SK-N-SH treated with all-trans-retinoic acid at 6 μM for 48 hours (cell line): ENCODE data around the gene FAM124A.
"Not testable (repeated sequence)": the region's sequence is repeated elsewhere in the genome, so short reads cannot be mapped to it uniquely, and the experiment has no call there.

Source experiments
- ATAC-seq: fragments of 200-7000 bp; cut with Tn5 transposase; 3 replicates; pipeline ENCODE4 v1.9.1; 2020; ENCODE audit warnings: mild to moderate bottlenecking, moderate library complexity
- ARNTL ChIP-seq: fragments of 450-650 bp; formaldehyde crosslinking; IDR thresholded peaks from 2 replicates; pipeline ENCODE4 v1.5.0; 2020; ENCODE audit warnings: low read depth, mild to moderate bottlenecking, moderate library complexity, borderline replicate concordance
- CREB5 ChIP-seq: fragments of 250-450 bp; sonication (Bioruptor Pico); IDR thresholded peaks from 2 replicates; pipeline ENCODE4 v1.5.1; 2020; ENCODE audit warnings: low read depth, mild to moderate bottlenecking, moderate library complexity
- CSDC2 ChIP-seq: fragments of 250-450 bp; sonication (Bioruptor Pico); IDR thresholded peaks from 2 replicates; pipeline ENCODE4 v1.5.0; 2020; ENCODE audit warnings: mild to moderate bottlenecking, moderate library complexity
- CSRNP3 ChIP-seq: fragments of 250-450 bp; sonication (Bioruptor Pico); IDR thresholded peaks from 2 replicates; pipeline ENCODE4 v1.5.1; 2021; ENCODE audit warnings: mild to moderate bottlenecking, moderate library complexity
- ESRRG ChIP-seq: fragments of 250-450 bp; sonication (Bioruptor Pico); IDR thresholded peaks from 2 replicates; pipeline ENCODE4 v1.6.1; 2021; ENCODE audit warnings: mild to moderate bottlenecking
- GLIS3 ChIP-seq: fragments of 250-450 bp; sonication (Bioruptor Pico); IDR thresholded peaks from 2 replicates; pipeline ENCODE4 v1.5.0; 2020; ENCODE audit warnings: mild to moderate bottlenecking, moderate library complexity
- ISL1 ChIP-seq: fragments of 250-450 bp; sonication (Bioruptor Pico); IDR thresholded peaks from 2 replicates; pipeline ENCODE4 v2.1.2; 2022; ENCODE audit warnings: mild to moderate bottlenecking, moderate library complexity
- OSR1 ChIP-seq: fragments of 250-450 bp; sonication (Bioruptor Pico); IDR thresholded peaks from 2 replicates; pipeline ENCODE4 v1.8.0; 2022; ENCODE audit warnings: moderate library complexity, mild to moderate bottlenecking, inconsistent platforms
- POU6F1 ChIP-seq: fragments of 250-450 bp; sonication (Bioruptor Pico); IDR thresholded peaks from 2 replicates; pipeline ENCODE4 v1.8.0; 2021; ENCODE audit warnings: low read depth, mild to moderate bottlenecking, moderate library complexity, borderline replicate concordance
- RARB ChIP-seq: fragments of 250-450 bp; sonication (Bioruptor Pico); IDR thresholded peaks from 2 replicates; pipeline ENCODE4 v1.8.0; 2021; ENCODE audit warnings: mild to moderate bottlenecking, moderate library complexity
- SNAI2 ChIP-seq: fragments of 250-450 bp; sonication (Bioruptor Pico); IDR thresholded peaks from 2 replicates; pipeline ENCODE4 v1.5.0; 2020; ENCODE audit warnings: mild to moderate bottlenecking, moderate library complexity
- TCF4 ChIP-seq: fragments of 250-450 bp; sonication (Bioruptor Pico); IDR thresholded peaks from 2 replicates; pipeline ENCODE4 v1.8.0; 2021; ENCODE audit warnings: mild to moderate bottlenecking, moderate library complexity, borderline replicate concordance
- TOX ChIP-seq: fragments of 250-450 bp; sonication (Bioruptor Pico); IDR thresholded peaks from 2 replicates; pipeline ENCODE4 v1.8.0; 2021; ENCODE audit warnings: mild to moderate bottlenecking, moderate library complexity, borderline replicate concordance
- TSHZ2 ChIP-seq: fragments of 250-450 bp; sonication (Bioruptor Pico); IDR thresholded peaks from 2 replicates; pipeline ENCODE4 v1.5.0; 2020; ENCODE audit warnings: mild to moderate bottlenecking, moderate library complexity
- ZFP3 ChIP-seq: fragments of 250-450 bp; sonication (Bioruptor Pico); IDR thresholded peaks from 2 replicates; pipeline ENCODE4 v1.5.0; 2020; ENCODE audit warnings: mild to moderate bottlenecking, moderate library complexity
- ZFP30 ChIP-seq: fragments of 450-650 bp; formaldehyde crosslinking; IDR thresholded peaks from 2 replicates; pipeline ENCODE4 v1.5.0; 2022; ENCODE audit warnings: mild to moderate bottlenecking, moderate library complexity
- ZNF565 ChIP-seq: fragments of 450-650 bp; formaldehyde crosslinking; conservative IDR thresholded peaks from 2 replicates; pipeline ENCODE4 v1.5.0; 2020; ENCODE audit warnings: low read depth, mild to moderate bottlenecking, moderate library complexity
- ZNF8 ChIP-seq: fragments of 450-650 bp; formaldehyde crosslinking; IDR thresholded peaks from 2 replicates; pipeline ENCODE4 v1.5.0; 2020; ENCODE audit warnings: mild to moderate bottlenecking, moderate library complexity

FAM124A gene

GRCh38 chr13:51282322-51282721 is 60.1 kb downstream of the FAM124A start:
- TF ChIP-seq POU6F1 (CRISPR knock-in tag) = no peak
- TF ChIP-seq ESRRG = no peak
- TF ChIP-seq GLIS3 (CRISPR knock-in tag) = no peak
- no peak for ATAC-seq

GRCh38 chr13:51282923-51283322 is 60.7 kb downstream of the FAM124A start:
- ATAC-seq = not testable (repeated sequence)

- no peak for ATAC-seq
- TF ChIP-seq ZNF565 (CRISPR knock-in tag) (no peak), TOX (CRISPR knock-in tag) (no peak), RARB (no peak), TCF4 (CRISPR knock-in tag) (no peak), TSHZ2 (no peak), ZFP3 (no peak), OSR1 (no peak), ZNF8 (no peak), POU6F1 (CRISPR knock-in tag) (no peak), GLIS3 (CRISPR knock-in tag) (no peak), SNAI2 (CRISPR knock-in tag) (no peak), ZFP30 (CRISPR knock-in tag) (no peak), ARNTL (CRISPR knock-in tag) (no peak)
These were observed 61.2 kb downstream of the FAM124A start for GRCh38 chr13:51283371-51283770.

GRCh38 chr13:51284339-51284738 is 62.1 kb downstream of the FAM124A start:
- no peak for ATAC-seq
- TF ChIP-seq TCF4 (CRISPR knock-in tag) = no peak
- no peak for TF ChIP-seq CSDC2 (CRISPR knock-in tag)
- no peak for TF ChIP-seq ZNF8
- TF ChIP-seq ESRRG = no peak
- no peak for TF ChIP-seq OSR1
- no peak for TF ChIP-seq CSRNP3 (CRISPR knock-in tag)
- no peak for TF ChIP-seq ARNTL (CRISPR knock-in tag)
- no peak for TF ChIP-seq CREB5
- no peak for TF ChIP-seq ISL1 (CRISPR knock-in tag)
